Natural killer cell (primary cell): ENCODE data around the gene TUNAR. TPM values are rescaled to one million over a fixed set of nuclear protein-coding genes. Genes with fewer than 3 reads are reported as not detected.

Source experiments
- ATAC-seq, 3 donors: fragments of 150-1000 bp in 2 of 3; fragments of 200-7000 bp in 1 of 3; cut with Tn5 transposase; 1 replicate in 1 of 3; 2 replicates in 2 of 3; pipeline ENCODE4 v1.10.0; 2021; ENCODE audit warnings: mild to moderate bottlenecking in 2 of 3, moderate library complexity in 2 of 3
- DNase-seq, 2 donors: peaks; one replicate each; pipeline versions ENCODE4 v3.0.0 to v3.0.0-alpha.2; 2013 to 2021; ENCODE audit warnings: mixed read lengths in 1 of 2
- H3K27ac ChIP-seq: one replicate; pipeline ENCODE4 v1.5.1; 2013; ENCODE audit warnings: mild to moderate bottlenecking, low read length
- H3K27me3 ChIP-seq: one replicate; pipeline ENCODE4 v1.6.1; 2013; ENCODE audit warnings: low read length; ENCODE audit not compliant: control insufficient read depth, insufficient read depth
- H3K36me3 ChIP-seq: one replicate; pipeline ENCODE4 v1.6.1; 2013; ENCODE audit warnings: low read length; ENCODE audit not compliant: control insufficient read depth, insufficient read depth
- H3K4me1 ChIP-seq: one replicate; pipeline ENCODE4 v1.6.1; 2013; ENCODE audit warnings: low read length; ENCODE audit not compliant: control insufficient read depth, insufficient read depth
- H3K4me3 ChIP-seq: one replicate; pipeline ENCODE4 v1.5.1; 2013; ENCODE audit warnings: low read length
- H3K9me3 ChIP-seq: one replicate; pipeline ENCODE4 v1.6.1; 2013; ENCODE audit warnings: low read length; ENCODE audit not compliant: control insufficient read depth, insufficient read depth
- H3K27ac Mint-ChIP-seq, 2 donors: one replicate each; pipeline ENCODE4 v1.8.0; 2022; ENCODE audit warnings: mild to moderate bottlenecking in 2 of 2, mixed read lengths in 2 of 2, moderate library complexity in 1 of 2
- H3K27me3 Mint-ChIP-seq, 2 donors: one replicate each; pipeline ENCODE4 v1.8.0; 2022; ENCODE audit warnings: low read depth in 2 of 2, mixed read lengths in 2 of 2
- H3K36me3 Mint-ChIP-seq: one replicate; pipeline ENCODE4 v1.8.0; 2022; ENCODE audit warnings: mixed read lengths
- H3K4me1 Mint-ChIP-seq, 2 donors: one replicate each; pipeline ENCODE4 v1.8.0; 2022; ENCODE audit warnings: mixed read lengths in 2 of 2
- H3K4me3 Mint-ChIP-seq: one replicate; pipeline ENCODE4 v1.8.0; 2022; ENCODE audit warnings: mild to moderate bottlenecking, moderate library complexity, mixed read lengths
- H3K9me3 Mint-ChIP-seq, 2 donors: one replicate each; pipeline ENCODE4 v1.8.0; 2022; ENCODE audit warnings: mixed read lengths in 2 of 2
- CTCF ChIP-seq: fragments of 200-600 bp; IDR thresholded peaks from one replicate; pipeline ENCODE4 v1.8.0; 2022; ENCODE audit warnings: antibody characterized with exemption
- WGBS: methylation state at CpG from one replicate; pipeline ENCODE4 v1.1.7; 2013; ENCODE audit warnings: missing lambda C conversion rate; ENCODE audit not compliant: insufficient coverage; 5-methylcytosine and 5-hydroxymethylcytosine counted together
- intact Hi-C: fragments of 100-400 bp; cut with micrococcal nuclease; formaldehyde crosslinking; loops from one replicate; pipeline ENCODE4 v1.14.2; 2022
- total RNA-seq, 4 donors: library from RNA; stranded (reverse); fragments of 120-200 nt in 1 of 4; gene quantifications; one replicate each; pipeline versions ENCODE4 v1.2.3 to v1.2.4, GENCODE V29; 2013 to 2022

TUNAR gene
- total RNA-seq, 3 donors from 2014 or later (not counting 1 experiment from before 2014, with no cell fraction given), result not detected

- no peak for DNase-seq
- no peaks in the 10 kb centered on the region for H3K36me3 ChIP-seq
- H3K36me3 Mint-ChIP-seq, result no peaks in the 10 kb centered on the region
- no peak overlapping the region for H3K27ac ChIP-seq
- H3K4me1 Mint-ChIP-seq, result no peaks in the 10 kb centered on the region
- WGBS, result 64% methylated on average over 2 of the region's 3 CpGs
- no peak for ATAC-seq
- H3K9me3 Mint-ChIP-seq, result no peaks in the 10 kb centered on the region
- peaks cover 32 to 34% of the 10 kb centered on the region in 2 donors for H3K27me3 Mint-ChIP-seq
- intact Hi-C loops, result no loop called here
- no peaks in the 10 kb centered on the region for H3K4me1 ChIP-seq
- no peaks in the 10 kb centered on the region for H3K9me3 ChIP-seq
- H3K4me3 ChIP-seq, result no peak overlapping the region
- no peak for TF ChIP-seq CTCF
- H3K27me3 ChIP-seq, result no peaks in the 10 kb centered on the region
- H3K4me3 Mint-ChIP-seq, result no peak overlapping the region
- no peak overlapping the region for H3K27ac Mint-ChIP-seq
Observed at GRCh38 chr14:95872777-95873176, 3.9 kb upstream of the TUNAR start.

- Mint-ChIP-seq H3K9me3 (no peaks in the 10 kb centered on the region), H3K27ac (no peak overlapping the region), H3K4me3 (no peak overlapping the region), H3K4me1 (no peaks in the 10 kb centered on the region), H3K36me3 (no peaks in the 10 kb centered on the region), H3K27me3 (peaks cover 33 to 63% of the 10 kb centered on the region in 2 donors)
- 4% methylated on average over 97 of the region's 103 CpGs for WGBS
- Histone ChIP-seq H3K4me3 (no peak overlapping the region), H3K27me3 (peaks cover 3% of the 10 kb centered on the region), H3K27ac (no peak overlapping the region), H3K4me1 (no peaks in the 10 kb centered on the region), H3K9me3 (no peaks in the 10 kb centered on the region), H3K36me3 (no peaks in the 10 kb centered on the region)
- intact Hi-C loops, result no loop called here
- no peak for DNase-seq
- TF ChIP-seq CTCF, result no peak
- ATAC-seq, result no peak
Observed at GRCh38 chr14:95875831-95876760, 536 bp upstream of the TUNAR start.

DNA sequence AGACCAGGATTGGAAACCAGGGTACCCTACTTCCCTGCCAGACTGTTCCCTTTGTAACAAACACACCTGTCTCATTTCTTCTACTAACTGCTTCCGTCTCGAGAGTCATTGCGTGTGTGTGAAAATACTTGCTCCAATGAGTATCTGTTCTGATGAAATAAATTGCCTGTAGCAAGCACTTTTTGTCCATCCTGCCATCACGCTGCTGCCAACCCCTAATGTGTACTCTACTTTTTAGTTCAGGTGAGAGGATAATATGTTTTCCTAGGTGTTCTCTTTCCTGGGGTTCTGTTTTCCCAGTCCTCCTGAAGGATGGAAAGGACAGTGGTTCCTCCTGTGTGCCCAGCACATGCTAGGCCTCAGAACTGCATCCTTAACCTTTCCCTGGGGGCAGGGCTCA lies 1.0 kb downstream of the TUNAR start:
- H3K27me3 Mint-ChIP-seq, result peaks cover 30 to 58% of the 10 kb centered on the region in 2 donors
- Histone ChIP-seq H3K9me3 (no peaks in the 10 kb centered on the region), H3K4me3 (no peak overlapping the region), H3K4me1 (no peaks in the 10 kb centered on the region), H3K27ac (no peak overlapping the region), H3K27me3 (peaks cover 3% of the 10 kb centered on the region), H3K36me3 (no peaks in the 10 kb centered on the region)
- no peak for TF ChIP-seq CTCF
- H3K4me3 Mint-ChIP-seq, result no peak overlapping the region
- H3K36me3 Mint-ChIP-seq, result no peaks in the 10 kb centered on the region
- H3K4me1 Mint-ChIP-seq, result no peaks in the 10 kb centered on the region
- intact Hi-C loops, result no loop called here
- DNase-seq (no peak), ATAC-seq (no peak)
- no peaks in the 10 kb centered on the region for H3K9me3 Mint-ChIP-seq
- no peak overlapping the region for H3K27ac Mint-ChIP-seq
- 96% methylated on average over 4 of the region's 4 CpGs for WGBS
